ENCODE results near the gene GZMM.

DNA sequence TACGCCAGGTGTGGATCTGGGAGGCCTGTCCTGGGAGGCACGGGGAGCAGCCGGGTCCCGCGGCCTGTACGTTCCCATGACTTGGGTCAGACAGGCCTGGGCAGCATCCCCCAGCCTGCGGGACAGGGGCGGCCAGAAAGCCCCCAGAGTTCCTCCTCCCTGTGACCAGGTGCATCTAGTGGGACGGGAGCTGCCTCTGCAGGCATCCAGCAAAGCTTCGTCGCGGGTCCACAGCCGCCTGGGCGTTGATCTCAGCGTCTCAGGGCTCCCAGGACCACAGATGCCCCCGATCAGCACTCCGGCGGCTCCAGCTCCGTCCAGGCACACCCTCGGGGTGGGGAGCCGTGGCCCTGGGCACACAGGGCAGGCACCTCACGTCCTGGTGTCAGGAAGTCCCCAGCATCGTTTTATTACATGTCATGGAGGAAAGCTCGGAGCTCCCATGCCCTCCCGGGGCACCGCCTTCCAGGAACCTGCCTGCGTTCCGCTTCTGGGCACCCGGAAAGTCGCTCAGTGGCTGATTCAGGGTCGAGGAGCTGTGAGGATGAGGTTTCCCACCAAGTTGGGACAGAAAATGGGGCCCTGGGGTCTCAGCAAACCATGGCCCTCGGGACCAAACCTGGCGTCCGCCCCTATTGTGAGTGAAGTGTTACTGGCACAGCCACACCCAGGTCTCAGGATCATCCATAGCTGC lies 1.5 kb upstream of the GZMM start:
- TF ChIP-seq, protein P1, sequence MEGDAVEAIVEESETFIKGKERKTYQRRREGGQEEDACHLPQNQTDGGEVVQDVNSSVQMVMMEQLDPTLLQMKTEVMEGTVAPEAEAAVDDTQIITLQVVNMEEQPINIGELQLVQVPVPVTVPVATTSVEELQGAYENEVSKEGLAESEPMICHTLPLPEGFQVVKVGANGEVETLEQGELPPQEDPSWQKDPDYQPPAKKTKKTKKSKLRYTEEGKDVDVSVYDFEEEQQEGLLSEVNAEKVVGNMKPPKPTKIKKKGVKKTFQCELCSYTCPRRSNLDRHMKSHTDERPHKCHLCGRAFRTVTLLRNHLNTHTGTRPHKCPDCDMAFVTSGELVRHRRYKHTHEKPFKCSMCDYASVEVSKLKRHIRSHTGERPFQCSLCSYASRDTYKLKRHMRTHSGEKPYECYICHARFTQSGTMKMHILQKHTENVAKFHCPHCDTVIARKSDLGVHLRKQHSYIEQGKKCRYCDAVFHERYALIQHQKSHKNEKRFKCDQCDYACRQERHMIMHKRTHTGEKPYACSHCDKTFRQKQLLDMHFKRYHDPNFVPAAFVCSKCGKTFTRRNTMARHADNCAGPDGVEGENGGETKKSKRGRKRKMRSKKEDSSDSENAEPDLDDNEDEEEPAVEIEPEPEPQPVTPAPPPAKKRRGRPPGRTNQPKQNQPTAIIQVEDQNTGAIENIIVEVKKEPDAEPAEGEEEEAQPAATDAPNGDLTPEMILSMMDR (IDR thresholded peaks at IDR 0.05; ENCODE audit: poor library complexity) = no peak
- no peak for TF ChIP-seq EZH2 (IDR thresholded peaks at IDR 0.05; ENCODE audit: borderline replicate concordance)
- no peak for TF ChIP-seq EZH2phosphoT487 (IDR thresholded peaks at IDR 0.05; ENCODE audit: low read depth, severe bottlenecking, unreplicated experiment)
